Suprapubic skin (tissue), 3 donors: ENCODE results near the gene NT5C3A.

ENCODE experiments used
- POLR2AphosphoS5 ChIP-seq, 3 donors: sonication (generic); formaldehyde crosslinking; IDR thresholded peaks; one replicate each; pipeline ENCODE4 v1.6.1; 2017; ENCODE audit warnings: antibody characterized with exemption in 3 of 3
- TF ChIP-seq, protein P1 (sequence below), 2 donors: fragments of 200-600 bp in 1 of 2; fragments of 450-650 bp in 1 of 2; sonication (generic) in 1 of 2; IDR thresholded peaks; one replicate each; pipeline ENCODE4 v1.5.1; 2016 to 2019; ENCODE audit warnings: antibody characterized with exemption in 2 of 2, mild to moderate bottlenecking in 1 of 2, moderate library complexity in 1 of 2

GRCh38 chr7:33079096-33079495, 16.5 kb upstream of the NT5C3A start:
- TF ChIP-seq POLR2AphosphoS5 (IDR thresholded peaks at IDR 0.05) = no peak
- TF ChIP-seq, protein P1, sequence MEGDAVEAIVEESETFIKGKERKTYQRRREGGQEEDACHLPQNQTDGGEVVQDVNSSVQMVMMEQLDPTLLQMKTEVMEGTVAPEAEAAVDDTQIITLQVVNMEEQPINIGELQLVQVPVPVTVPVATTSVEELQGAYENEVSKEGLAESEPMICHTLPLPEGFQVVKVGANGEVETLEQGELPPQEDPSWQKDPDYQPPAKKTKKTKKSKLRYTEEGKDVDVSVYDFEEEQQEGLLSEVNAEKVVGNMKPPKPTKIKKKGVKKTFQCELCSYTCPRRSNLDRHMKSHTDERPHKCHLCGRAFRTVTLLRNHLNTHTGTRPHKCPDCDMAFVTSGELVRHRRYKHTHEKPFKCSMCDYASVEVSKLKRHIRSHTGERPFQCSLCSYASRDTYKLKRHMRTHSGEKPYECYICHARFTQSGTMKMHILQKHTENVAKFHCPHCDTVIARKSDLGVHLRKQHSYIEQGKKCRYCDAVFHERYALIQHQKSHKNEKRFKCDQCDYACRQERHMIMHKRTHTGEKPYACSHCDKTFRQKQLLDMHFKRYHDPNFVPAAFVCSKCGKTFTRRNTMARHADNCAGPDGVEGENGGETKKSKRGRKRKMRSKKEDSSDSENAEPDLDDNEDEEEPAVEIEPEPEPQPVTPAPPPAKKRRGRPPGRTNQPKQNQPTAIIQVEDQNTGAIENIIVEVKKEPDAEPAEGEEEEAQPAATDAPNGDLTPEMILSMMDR (IDR thresholded peaks at IDR 0.05) = no peak
